Measurements from ENCODE around the gene GNMT.

Gene GNMT

GRCh38 chr6:42981836-42982235 is 21.3 kb downstream of the GNMT start:
- TF ChIP-seq CTCF (IDR thresholded peaks at IDR 0.05; ENCODE audit: low read length, missing control alignments): no peak
- no peak overlapping the region for H3K4me3 ChIP-seq (replicated peaks; ENCODE audit: low read depth, low read length)
- DNase-seq (ENCODE audit: low read depth): peak; percentile 29

- peak within 1 kb of the TSS; percentile 78 for H3K4me3 ChIP-seq (replicated peaks; ENCODE audit: low read depth, low read length)
- TF ChIP-seq CTCF (IDR thresholded peaks at IDR 0.05; ENCODE audit: low read length, missing control alignments): no peak
- peak; percentile 99 for DNase-seq (ENCODE audit: low read depth)
These were observed 23.7 kb downstream of the GNMT start, which contains the start of gene PPP2R5D for GRCh38 chr6:42984001-42984923. Gene PPP2R5D, plus strand, starts transcription at chr6:42984570. Its CDS starts 108 bp downstream, at chr6:42984678.

GRCh38 chr6:42984924-42985475 is 24.4 kb downstream of the GNMT start:
- TF ChIP-seq CTCF (IDR thresholded peaks at IDR 0.05; ENCODE audit: low read length, missing control alignments): no peak
- DNase-seq (ENCODE audit: low read depth): no peak
- H3K4me3 ChIP-seq (replicated peaks; ENCODE audit: low read depth, low read length): peak overlapping the region; percentile 78

GRCh38 chr6:42987533-42988451 is 27.2 kb downstream of the GNMT start:
- H3K4me3 ChIP-seq (replicated peaks; ENCODE audit: low read depth, low read length): no peak overlapping the region
- no peak for TF ChIP-seq CTCF (IDR thresholded peaks at IDR 0.05; ENCODE audit: low read length, missing control alignments)
- DNase-seq (ENCODE audit: low read depth): no peak

- no peak overlapping the region for H3K4me3 ChIP-seq (replicated peaks; ENCODE audit: low read depth, low read length)
- no peak for TF ChIP-seq CTCF (IDR thresholded peaks at IDR 0.05; ENCODE audit: low read length, missing control alignments)
- peak; percentile 74 for DNase-seq (ENCODE audit: low read depth)
These were observed 28.0 kb downstream of the GNMT start for GRCh38 chr6:42988486-42989020.

- TF ChIP-seq CTCF (IDR thresholded peaks at IDR 0.05; ENCODE audit: low read length, missing control alignments): no peak
- H3K4me3 ChIP-seq (replicated peaks; ENCODE audit: low read depth, low read length): no peak overlapping the region
- DNase-seq (ENCODE audit: low read depth): no peak
These were observed 29.4 kb downstream of the GNMT start for GRCh38 chr6:42989923-42990322.

Measured in fibroblast of pulmonary artery (primary cell).